ENCODE measurements around the gene COL18A1. TPM values are rescaled to one million over a fixed set of nuclear protein-coding genes. Genes with fewer than 3 reads are reported as not detected.

Gene COL18A1
- total RNA-seq, 3 donors from 2014 or later (not counting 1 experiment from before 2014, with no cell fraction given): 12.3 to 22.3 (median 12.7) TPM

DNA sequence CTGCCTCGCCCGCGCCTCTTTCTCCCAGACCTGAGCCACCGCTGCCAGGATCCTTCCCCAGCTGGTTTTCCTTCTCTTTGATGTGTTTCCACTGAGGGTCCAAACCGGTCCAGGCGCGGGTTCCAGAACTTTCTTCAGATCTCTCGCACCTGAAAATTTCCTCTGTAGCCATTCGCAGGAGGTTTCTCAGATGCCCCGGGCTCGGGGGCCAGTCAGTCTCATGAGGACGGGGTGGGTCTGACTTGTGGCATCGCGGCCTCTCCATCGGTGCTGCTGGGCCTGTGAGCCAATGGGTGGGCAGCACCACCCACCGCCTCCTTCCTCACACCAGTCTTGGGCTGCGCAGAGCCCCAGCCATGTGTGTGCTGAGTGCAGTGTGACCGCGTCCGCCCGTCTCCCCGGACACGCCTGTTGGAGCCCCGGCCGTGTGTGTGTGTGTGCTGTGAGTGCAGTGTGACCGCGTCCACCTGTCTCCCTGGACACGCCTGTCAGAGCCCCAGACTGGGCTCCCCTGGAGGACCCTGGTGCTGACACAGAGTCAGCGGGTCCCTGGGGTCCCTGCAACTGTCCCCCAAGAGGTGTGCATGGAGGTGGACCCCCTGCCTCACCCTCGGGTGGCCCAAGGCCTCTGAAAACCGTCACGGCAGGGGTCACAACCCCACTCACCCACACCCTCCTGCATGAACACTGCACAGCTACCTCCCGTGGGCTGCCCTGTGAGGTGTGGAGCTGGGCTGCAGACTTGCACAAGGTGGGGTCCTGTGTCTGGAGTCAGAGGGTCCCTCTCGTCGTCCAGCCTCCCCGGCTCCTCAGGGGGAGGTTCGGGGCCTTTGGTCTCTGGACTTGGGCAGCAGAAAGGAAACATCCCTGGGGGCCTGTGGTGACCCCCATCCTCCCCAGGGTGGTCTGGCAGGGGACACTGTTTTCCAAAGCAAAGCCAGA lies 20.2 kb downstream of the COL18A1 start:
- Histone ChIP-seq H3K4me1 (ENCODE audit: control insufficient read depth, insufficient read depth, low read length) (no peaks in the 10 kb centered on the region), H3K4me3 (ENCODE audit: low read length) (no peak overlapping the region), H3K9me3 (ENCODE audit: control insufficient read depth, insufficient read depth, low read length) (no peaks in the 10 kb centered on the region), H3K27ac (ENCODE audit: low read length) (no peak overlapping the region), H3K36me3 (ENCODE audit: control insufficient read depth, insufficient read depth, low read length) (no peaks in the 10 kb centered on the region), H3K27me3 (ENCODE audit: control insufficient read depth, insufficient read depth, low read length) (no peaks in the 10 kb centered on the region)
- DNase-seq (no peak), ATAC-seq (no peak)
- H3K4me3 Mint-ChIP-seq: no peak overlapping the region
- WGBS (ENCODE audit: insufficient coverage): 92% methylated on average over 37 of the region's 37 CpGs
- intact Hi-C loops (cut with micrococcal nuclease): no loop called here
- peaks cover 0 to 7% of the 10 kb centered on the region in 2 donors for H3K27me3 Mint-ChIP-seq (ENCODE audit: low read depth in 2 of 2)
- no peaks in the 10 kb centered on the region for H3K36me3 Mint-ChIP-seq
- no peaks in the 10 kb centered on the region for H3K9me3 Mint-ChIP-seq
- TF ChIP-seq, protein P1, sequence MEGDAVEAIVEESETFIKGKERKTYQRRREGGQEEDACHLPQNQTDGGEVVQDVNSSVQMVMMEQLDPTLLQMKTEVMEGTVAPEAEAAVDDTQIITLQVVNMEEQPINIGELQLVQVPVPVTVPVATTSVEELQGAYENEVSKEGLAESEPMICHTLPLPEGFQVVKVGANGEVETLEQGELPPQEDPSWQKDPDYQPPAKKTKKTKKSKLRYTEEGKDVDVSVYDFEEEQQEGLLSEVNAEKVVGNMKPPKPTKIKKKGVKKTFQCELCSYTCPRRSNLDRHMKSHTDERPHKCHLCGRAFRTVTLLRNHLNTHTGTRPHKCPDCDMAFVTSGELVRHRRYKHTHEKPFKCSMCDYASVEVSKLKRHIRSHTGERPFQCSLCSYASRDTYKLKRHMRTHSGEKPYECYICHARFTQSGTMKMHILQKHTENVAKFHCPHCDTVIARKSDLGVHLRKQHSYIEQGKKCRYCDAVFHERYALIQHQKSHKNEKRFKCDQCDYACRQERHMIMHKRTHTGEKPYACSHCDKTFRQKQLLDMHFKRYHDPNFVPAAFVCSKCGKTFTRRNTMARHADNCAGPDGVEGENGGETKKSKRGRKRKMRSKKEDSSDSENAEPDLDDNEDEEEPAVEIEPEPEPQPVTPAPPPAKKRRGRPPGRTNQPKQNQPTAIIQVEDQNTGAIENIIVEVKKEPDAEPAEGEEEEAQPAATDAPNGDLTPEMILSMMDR (IDR thresholded peaks at IDR 0.05): no peak
- peaks cover 0 to 5% of the 10 kb centered on the region in 2 donors for H3K4me1 Mint-ChIP-seq
- H3K27ac Mint-ChIP-seq: no peak overlapping the region

DNA sequence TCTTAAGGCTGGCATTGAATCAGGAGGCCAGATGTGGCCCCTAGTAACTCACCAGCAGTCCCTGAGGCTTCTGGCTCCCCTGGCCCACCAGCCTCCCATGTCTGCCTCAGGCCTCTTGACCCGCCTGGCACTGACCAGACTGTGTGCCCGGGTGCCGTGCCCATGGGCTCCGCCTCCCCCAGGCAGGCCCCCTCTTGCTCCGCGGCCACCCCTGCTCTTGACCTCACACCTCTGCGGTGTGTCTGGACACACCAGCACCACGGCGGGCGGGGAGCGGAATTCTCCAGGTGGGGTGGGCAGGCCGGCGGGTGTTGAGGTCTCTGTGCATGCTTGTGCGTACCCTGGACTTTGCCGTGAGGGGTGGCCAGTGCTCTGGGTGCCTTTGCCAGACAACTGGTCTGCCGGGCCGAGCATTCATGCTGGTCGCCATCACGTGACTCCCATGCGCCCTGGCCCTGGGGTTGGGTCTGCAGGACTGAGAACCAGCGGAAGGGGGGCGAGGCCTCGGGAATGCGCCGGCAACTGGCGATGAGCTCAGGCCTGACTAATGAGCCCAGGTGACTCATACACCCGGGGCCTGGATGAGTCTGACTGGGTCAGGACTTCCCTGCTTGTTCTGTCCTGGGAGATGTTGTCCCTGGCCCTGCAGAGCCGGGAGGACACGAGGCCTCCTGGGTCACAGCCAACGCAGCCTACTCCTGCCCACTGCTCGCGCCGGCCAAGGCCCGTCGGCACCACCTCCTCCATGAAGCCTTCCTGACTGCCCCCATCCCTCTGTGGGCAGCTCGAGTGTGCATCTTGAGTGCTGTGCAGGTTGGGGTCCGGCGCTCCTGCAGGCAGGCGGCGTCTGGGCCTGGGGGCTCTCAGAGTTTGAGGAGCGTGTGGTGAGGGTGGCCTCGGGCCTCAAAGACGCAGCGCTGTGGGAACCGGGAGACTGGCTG lies 22.6 kb downstream of the COL18A1 start:
- no peaks in the 10 kb centered on the region for H3K4me1 ChIP-seq (ENCODE audit: control insufficient read depth, insufficient read depth, low read length)
- H3K27me3 ChIP-seq (ENCODE audit: control insufficient read depth, insufficient read depth, low read length): no peaks in the 10 kb centered on the region
- no peaks in the 10 kb centered on the region for H3K9me3 ChIP-seq (ENCODE audit: control insufficient read depth, insufficient read depth, low read length)
- TF ChIP-seq, protein P1 (IDR thresholded peaks at IDR 0.05): no peak
- intact Hi-C loops (cut with micrococcal nuclease): no loop called here
- H3K27ac ChIP-seq (ENCODE audit: low read length): no peak overlapping the region
- no peak overlapping the region for H3K27ac Mint-ChIP-seq
- H3K4me3 ChIP-seq (ENCODE audit: low read length): no peak overlapping the region
- no peaks in the 10 kb centered on the region for H3K36me3 Mint-ChIP-seq
- ATAC-seq: no peak
- no peaks in the 10 kb centered on the region for H3K4me1 Mint-ChIP-seq
- 90% methylated on average over 45 of the region's 45 CpGs for WGBS (ENCODE audit: insufficient coverage)
- no peaks in the 10 kb centered on the region for H3K36me3 ChIP-seq (ENCODE audit: control insufficient read depth, insufficient read depth, low read length)
- peaks cover 0 to 4% of the 10 kb centered on the region in 2 donors for H3K27me3 Mint-ChIP-seq (ENCODE audit: low read depth in 2 of 2)
- DNase-seq: no peak
- H3K4me3 Mint-ChIP-seq: no peak overlapping the region
- H3K9me3 Mint-ChIP-seq: no peaks in the 10 kb centered on the region

DNA sequence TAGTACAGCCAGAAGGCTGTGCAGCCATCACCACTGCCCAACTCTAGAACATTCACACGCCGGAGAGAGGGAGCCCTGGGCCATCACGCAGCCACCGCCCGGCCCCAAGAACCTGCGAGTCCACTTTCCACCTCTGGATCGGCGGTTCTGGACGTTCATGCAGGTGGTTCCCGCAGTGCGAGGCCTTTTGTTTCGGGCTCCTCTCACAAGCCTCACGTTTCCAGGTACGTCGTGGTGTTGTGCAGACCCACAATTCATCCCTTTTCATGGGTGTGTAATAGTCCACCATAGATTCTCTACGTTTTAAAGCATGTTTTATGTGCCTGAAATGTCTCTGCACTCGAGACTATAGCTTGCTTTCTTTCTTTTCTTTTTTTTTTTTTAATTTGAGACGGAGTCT lies 23.6 kb downstream of the COL18A1 start:
- no peak overlapping the region for H3K27ac Mint-ChIP-seq
- intact Hi-C loops (cut with micrococcal nuclease): no loop called here
- TF ChIP-seq, protein P1 (IDR thresholded peaks at IDR 0.05): no peak
- no peaks in the 10 kb centered on the region for H3K9me3 ChIP-seq (ENCODE audit: control insufficient read depth, insufficient read depth, low read length)
- DNase-seq (no peak), ATAC-seq (no peak)
- WGBS (ENCODE audit: insufficient coverage): 90% methylated on average over 18 of the region's 18 CpGs
- no peak overlapping the region for H3K4me3 ChIP-seq (ENCODE audit: low read length)
- peaks cover 0 to 4% of the 10 kb centered on the region in 2 donors for H3K27me3 Mint-ChIP-seq (ENCODE audit: low read depth in 2 of 2)
- H3K4me1 Mint-ChIP-seq: no peaks in the 10 kb centered on the region
- H3K36me3 Mint-ChIP-seq: no peaks in the 10 kb centered on the region
- no peaks in the 10 kb centered on the region for H3K4me1 ChIP-seq (ENCODE audit: control insufficient read depth, insufficient read depth, low read length)
- no peak overlapping the region for H3K27ac ChIP-seq (ENCODE audit: low read length)
- no peaks in the 10 kb centered on the region for H3K36me3 ChIP-seq (ENCODE audit: control insufficient read depth, insufficient read depth, low read length)
- no peak overlapping the region for H3K4me3 Mint-ChIP-seq
- H3K27me3 ChIP-seq (ENCODE audit: control insufficient read depth, insufficient read depth, low read length): no peaks in the 10 kb centered on the region
- H3K9me3 Mint-ChIP-seq: no peaks in the 10 kb centered on the region
